ENCODE results near the gene SCAMP1. TPM values are rescaled to one million over a fixed set of nuclear protein-coding genes. Genes with fewer than 3 reads are reported as not detected.

The SCAMP1 gene
- total and polyA plus RNA-seq, 2 of the 13 experiments (the other 11 are each of a cell fraction or from before 2014, with no cell fraction given) = 18.2 to 33.7 TPM

GRCh38 chr5:78527925-78528324, 167.5 kb downstream of the SCAMP1 start (continued):
- TF ChIP-seq ISL2 (CRISPR knock-in tag; IDR thresholded peaks at IDR 0.05) (no peak), SNRNP70 (IDR thresholded peaks at IDR 0.05; ENCODE audit: low read depth, low read length) (no peak), ARID3A (IDR thresholded peaks at IDR 0.05; ENCODE audit: low read depth, low read length) (no peak), RBM22 (optimal IDR thresholded peaks at IDR 0.05; ENCODE audit: low read length) (no peak), ZBTB46 (CRISPR knock-in tag; IDR thresholded peaks at IDR 0.05; ENCODE audit: borderline replicate concordance) (no peak), ZNF703 (CRISPR knock-in tag; IDR thresholded peaks at IDR 0.05; ENCODE audit: borderline replicate concordance) (no peak), TMF1 (CRISPR knock-in tag; IDR thresholded peaks at IDR 0.05; ENCODE audit: low read depth) (no peak)
- TF ChIP-seq, protein P1, sequence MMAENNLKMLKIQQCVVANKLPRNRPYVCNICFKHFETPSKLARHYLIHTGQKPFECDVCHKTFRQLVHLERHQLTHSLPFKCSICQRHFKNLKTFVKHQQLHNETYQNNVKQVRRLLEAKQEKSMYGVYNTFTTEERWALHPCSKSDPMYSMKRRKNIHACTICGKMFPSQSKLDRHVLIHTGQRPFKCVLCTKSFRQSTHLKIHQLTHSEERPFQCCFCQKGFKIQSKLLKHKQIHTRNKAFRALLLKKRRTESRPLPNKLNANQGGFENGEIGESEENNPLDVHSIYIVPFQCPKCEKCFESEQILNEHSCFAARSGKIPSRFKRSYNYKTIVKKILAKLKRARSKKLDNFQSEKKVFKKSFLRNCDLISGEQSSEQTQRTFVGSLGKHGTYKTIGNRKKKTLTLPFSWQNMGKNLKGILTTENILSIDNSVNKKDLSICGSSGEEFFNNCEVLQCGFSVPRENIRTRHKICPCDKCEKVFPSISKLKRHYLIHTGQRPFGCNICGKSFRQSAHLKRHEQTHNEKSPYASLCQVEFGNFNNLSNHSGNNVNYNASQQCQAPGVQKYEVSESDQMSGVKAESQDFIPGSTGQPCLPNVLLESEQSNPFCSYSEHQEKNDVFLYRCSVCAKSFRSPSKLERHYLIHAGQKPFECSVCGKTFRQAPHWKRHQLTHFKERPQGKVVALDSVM (CRISPR knock-in tag; IDR thresholded peaks at IDR 0.05) = no peak

Small RNA genes within 50 kb of the gene (small RNA-seq; reads per million reads assigned to genes)
- gene RF00019 (ENCODE audit: insufficient read depth in 2 of 3, insufficient read length in 3 of 3, low read depth in 2 of 3, low replicate concordance in 1 of 3) (0 reads per million in 3 experiments), gene RNU6-183P (ENCODE audit: insufficient read depth in 2 of 3, insufficient read length in 3 of 3, low read depth in 2 of 3, low replicate concordance in 1 of 3) (0 reads per million in 3 experiments)

Other genes starting within 250 kb of the SCAMP1 start
- gene AP3B1, start 65.9 kb upstream of the SCAMP1 start, total RNA-seq (2016; rRNA removed; fragmentation: Illumina TruSeq; extraction: Trizol) = 51.2 and 83.8 TPM in 2 replicates
- gene AP3B1, start 65.9 kb upstream of the SCAMP1 start, polyA plus RNA-seq (2011; rRNA removed) = 29.4 and 37.7 TPM in 2 replicates

All from HepG2 (cell line).